Measurements from ENCODE around the gene TXNDC11.

TXNDC11 gene

GRCh38 chr16:11673091-11674000 is 69.3 kb downstream of the TXNDC11 start:
- no peak for DNase-seq

DNA sequence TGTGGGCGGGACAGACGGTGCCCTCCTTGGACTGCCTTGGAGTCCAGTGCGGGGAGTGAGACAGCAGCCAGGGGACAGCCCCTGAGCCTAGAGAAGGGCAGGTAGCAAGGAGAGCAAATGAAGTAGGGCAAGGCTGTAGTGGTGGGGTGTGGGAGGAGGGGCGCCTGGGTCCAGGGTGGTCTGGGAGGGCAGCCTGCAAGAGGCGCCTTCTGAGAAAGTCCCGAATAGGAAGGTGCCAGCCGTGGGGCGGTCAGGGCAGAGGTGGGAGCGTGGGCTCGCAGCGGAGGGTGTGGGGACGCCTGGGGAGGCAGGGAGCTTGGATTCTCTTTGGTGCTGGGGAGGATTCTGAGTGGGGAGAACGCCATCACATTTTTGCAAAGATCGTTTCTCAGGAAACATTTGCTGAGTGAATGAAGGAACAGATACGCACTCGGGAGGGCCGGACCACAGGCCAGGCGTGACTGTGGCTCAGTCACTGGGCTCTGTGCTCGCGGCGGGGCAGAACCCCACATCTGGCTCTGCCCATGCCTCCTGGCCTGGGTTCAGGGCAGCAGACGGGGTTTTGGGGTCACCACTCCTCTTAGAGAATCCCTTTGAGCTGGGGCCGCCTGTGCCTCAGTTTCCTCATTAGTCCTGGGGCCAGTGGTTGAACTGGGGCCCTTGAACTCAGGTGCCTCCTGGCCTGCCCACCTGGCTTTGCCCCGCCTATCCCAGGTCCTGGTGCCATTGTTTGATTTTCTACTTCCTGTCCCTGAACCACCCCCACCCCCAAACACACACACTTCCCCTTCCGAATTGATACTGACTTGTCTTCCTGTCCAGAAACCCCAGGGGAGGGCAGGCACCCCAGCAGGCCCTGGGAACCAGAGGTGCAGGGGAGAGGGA is 70.2 kb downstream of the TXNDC11 start:
- peak; percentile 55 for DNase-seq

DNA sequence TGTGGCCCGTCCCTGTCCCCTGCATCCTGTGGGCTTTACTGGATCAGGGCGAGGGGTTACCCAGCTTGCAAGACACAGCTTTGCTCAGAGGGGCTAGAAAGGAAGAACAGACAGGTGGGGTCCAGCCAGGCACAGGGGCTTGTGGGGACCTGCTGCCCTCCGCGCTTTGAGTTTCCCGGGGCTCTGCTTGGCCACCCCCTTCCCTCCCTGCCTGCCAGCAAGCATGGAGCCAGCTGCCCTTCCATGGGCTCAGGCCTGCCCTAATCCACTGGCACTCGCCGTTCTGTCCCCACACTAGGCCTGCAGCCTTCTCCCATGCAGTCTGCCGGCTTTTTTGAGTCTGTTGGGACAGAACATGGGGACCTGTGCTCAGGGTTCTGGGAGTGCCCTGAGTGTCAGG is 71.0 kb downstream of the TXNDC11 start:
- no peak for DNase-seq

DNA sequence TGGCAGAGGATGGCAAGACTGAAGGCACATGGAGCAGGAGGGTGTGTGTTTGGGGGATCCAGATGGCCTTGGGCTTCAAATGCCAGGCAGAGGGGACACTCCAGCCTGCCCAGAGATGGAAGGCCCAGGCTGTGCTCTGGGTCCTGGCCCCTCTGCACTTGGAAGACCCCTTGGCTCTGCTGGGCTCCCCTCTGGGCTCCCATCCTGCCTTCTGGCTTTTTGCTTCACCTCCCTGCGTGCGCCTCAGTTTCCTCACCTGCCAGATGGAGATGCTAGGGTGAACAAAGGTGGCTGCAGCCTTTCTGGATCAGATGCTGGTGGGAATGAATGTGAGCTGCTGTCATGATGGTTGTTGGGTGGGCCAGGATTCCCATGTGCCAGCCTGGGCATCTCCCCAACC is 71.4 kb downstream of the TXNDC11 start:
- DNase-seq, result no peak

DNA sequence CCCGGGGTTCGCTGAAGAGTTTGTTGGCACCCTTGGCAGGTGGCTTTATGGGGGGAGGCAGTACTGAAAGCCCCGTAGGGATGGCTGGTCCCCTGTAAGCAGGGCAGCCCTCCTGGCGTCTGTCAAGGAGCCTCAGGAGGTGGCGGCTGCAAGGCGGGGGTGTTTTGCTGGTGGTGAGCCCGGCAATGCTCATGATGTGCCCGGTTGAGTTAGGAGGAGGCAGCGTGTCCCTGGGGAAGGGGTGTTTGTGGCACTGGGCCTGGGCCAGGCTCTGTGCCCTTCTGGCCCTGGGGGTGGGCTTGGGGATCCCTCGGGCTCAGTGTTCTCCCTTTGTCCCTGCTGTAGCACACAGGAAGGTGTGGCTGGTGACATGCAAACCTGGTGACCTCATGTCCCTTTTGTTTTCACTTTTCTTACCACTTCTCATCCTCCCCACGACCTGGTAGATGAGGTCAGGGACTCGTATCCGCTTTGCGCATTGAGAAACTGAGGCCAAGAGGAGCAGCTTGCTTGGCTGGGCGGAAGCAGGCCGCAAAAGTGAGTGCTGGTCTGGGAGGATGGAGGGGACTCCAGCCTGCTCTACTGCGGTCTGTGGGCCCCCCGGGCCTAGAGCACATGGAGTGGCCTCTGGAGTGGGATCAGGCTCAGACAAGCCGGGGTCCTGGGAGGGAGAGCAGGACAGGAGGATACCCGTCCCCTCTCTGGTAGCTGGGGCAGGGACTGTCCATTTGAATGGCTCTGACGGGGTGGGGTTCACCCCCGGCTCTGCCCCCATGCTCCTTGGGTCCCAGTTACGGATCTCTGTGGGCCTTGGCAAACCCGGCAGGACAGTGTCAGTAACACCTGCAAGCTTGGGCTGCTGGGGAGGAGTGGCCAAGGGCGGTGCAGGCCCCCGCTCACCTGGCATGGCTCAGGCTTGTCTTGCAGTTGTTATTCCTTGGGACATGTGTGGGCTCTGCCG is 72.2 kb downstream of the TXNDC11 start:
- no peak for DNase-seq

GRCh38 chr16:11669380-11670146 is 73.1 kb downstream of the TXNDC11 start:
- DNase-seq, result no peak

DNA sequence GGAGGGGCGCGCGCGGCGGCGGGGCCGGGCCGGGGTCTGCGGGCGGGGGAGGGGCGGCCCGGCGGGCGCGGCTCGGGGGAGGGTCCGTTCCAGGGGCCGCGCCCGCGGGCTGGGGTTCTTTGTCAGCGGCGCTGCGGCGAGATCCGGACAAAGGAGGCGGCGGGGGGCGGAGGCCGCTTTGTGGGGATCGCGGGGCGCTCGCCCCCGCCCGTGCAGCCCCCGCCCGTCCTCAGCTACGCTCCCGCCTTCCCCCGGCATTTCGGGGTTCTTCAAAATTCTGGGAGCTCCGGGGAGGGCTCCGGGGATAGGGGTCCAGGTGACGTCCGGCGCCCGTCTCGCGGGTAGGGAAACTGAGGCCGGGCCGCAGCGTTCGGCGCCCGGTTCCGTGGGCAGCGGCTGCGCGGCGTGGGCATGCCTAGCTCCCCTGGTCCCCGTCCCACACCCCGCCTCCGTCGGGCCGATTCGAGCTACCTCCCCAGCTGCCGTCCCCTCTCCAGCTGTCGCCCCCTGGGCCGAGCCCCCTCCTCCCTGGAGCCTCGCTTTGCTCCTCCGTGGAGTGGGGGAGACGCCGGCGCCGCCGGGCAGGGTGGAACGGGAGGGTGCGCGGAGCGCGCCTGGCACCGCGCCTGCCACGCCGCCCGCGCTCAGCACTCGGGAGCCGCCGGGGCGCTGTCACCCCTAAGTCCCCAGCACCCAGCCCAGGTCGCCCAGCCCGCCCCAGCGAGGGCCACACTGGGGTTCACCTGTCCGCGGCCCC is 73.9 kb downstream of the TXNDC11 start:
- no peak for DNase-seq

DNA sequence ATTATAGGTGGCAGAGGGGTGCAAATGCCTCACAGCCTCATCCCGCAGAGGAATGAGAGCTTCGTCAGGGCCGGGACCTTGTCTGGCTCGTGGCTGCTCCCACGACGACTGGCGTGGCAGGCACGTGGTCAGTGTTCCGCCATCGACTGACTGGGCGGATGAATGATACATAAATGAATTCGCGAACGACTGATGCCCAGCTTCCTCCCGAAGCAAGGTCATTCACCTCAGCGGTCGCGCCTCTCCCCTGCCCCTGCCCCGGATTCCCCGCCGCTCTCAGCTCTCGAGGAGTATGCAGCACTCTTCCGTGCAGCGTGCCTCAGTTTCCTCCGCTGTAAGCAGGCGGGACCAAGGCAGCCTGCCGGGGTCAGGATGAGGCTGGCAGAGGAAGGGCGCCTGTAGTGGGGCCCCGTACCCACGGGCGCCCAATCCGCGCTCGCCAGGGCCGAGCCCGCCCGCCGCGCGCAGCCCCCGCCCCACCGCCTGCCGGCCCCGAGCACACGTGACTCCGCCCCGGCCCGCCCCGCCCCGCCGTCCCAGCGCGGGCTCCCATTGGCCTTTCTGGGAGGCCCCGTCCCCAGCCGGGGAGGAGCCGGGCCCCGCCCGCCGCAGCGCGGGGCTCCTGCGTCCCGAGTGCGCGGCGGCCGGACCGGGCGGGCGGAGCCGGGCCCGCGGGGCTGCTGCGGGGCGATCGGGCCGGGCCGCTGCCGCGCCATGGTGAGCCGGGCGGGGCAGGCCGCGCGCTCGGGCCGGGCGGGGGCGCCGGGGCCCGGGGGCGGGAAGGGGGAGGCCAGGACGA is 74.6 kb downstream of the TXNDC11 start, which contains the start of gene SNN:
Gene SNN (plus strand): TSS at position 632 of the 799 bp plus-strand sequence. CDS start 7,605 bp downstream, outside the sequence.
- DNase-seq, result peak; percentile 62

- no peak for DNase-seq
Observed at GRCh38 chr16:11667221-11667823, 75.3 kb downstream of the TXNDC11 start.

- no peak for DNase-seq
Observed at GRCh38 chr16:11666103-11667055, 76.3 kb downstream of the TXNDC11 start.

- no peak for DNase-seq
Observed at GRCh38 chr16:11665071-11665491, 77.6 kb downstream of the TXNDC11 start.

GRCh38 chr16:11662582-11662981 is 80.1 kb downstream of the TXNDC11 start:
- no peak for DNase-seq

DNA sequence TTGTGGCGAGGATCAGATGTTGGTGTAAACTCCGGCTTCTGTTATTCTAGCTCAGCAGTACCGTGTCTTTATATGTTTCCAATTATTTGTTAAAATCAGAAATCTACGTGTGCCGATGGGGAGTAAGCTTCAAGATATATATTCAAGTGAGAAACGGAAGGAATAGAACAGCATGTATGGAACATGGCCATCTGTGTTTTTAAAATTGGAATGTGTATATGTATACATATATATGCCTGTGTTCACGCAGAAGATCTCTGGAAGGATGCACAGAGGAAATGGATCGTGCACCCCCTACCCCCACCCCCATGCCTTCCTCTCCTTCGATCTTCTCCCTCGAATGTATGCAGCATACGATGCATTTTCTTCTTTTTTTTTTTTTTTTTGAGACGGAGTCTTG is 82.1 kb downstream of the TXNDC11 start:
- DNase-seq, result no peak

DNA sequence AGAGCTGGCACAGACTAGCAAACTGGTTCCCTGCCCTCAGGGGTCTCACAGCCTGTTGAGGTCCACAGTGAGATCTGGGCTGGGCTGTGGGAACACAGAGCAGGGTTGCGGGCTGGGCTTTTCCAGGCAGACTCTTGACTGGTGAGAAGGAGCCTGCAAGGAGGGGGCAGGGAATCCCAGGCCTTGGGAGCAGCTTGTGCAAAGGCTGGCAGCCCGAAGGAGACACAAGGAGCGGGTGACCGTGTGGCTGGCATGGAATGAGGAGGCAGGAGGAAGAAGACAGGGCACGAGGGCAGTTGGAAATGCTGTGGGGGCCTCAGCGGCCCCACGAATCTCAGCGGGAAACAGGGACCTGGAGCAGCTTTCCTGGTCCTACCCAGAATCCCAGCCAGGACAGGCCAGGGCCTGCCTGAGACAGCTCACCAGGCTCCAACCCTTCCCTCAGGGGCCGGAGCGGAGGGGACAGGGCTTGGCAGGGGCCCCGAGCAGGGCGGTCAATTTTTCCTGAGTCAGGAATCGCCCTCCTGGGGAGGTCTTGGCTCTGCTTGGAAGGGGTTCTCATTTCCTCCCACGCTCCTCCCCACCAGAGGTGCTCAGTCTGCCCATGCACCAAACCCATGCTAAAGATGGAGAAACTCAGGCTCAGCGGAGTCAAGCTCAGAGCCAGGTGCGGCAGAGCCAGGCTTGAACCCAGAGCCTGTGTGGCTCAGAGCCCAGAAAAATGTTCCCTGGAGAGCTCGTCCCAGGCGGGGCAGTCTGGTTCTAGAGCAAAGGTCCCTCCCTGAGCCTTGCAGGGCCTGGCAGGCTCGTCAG is 83.6 kb downstream of the TXNDC11 start:
- no peak for DNase-seq

- DNase-seq, result no peak
Observed at GRCh38 chr16:11657556-11657955, 85.1 kb downstream of the TXNDC11 start.

- DNase-seq, result no peak
Observed at GRCh38 chr16:11655655-11656054, 87.0 kb downstream of the TXNDC11 start.

GRCh38 chr16:11651796-11652195 is 90.9 kb downstream of the TXNDC11 start:
- no peak for DNase-seq

Data from DMS153 (cell line).